ENCODE measurements around the gene TEX264. TPM values are rescaled to one million over a fixed set of nuclear protein-coding genes. Genes with fewer than 3 reads are reported as not detected.

The TEX264 gene
- total RNA-seq, 1 donor from 2014 or later, result 23.8 TPM

GRCh38 chr3:51670053-51670822, 814 bp upstream of the TEX264 start:
- peak overlapping the region; percentile 81 for H3K4me3 Mint-ChIP-seq (ENCODE audit: unreplicated experiment)
- H3K36me3 Mint-ChIP-seq (ENCODE audit: low read depth, unreplicated experiment), result peaks cover 5% of the 10 kb centered on the region
- peak overlapping the region; percentile 70 for H3K27ac Mint-ChIP-seq (ENCODE audit: unreplicated experiment)
- DNase-seq (ENCODE audit: low spot score), result no peak
- TF ChIP-seq, protein P1, sequence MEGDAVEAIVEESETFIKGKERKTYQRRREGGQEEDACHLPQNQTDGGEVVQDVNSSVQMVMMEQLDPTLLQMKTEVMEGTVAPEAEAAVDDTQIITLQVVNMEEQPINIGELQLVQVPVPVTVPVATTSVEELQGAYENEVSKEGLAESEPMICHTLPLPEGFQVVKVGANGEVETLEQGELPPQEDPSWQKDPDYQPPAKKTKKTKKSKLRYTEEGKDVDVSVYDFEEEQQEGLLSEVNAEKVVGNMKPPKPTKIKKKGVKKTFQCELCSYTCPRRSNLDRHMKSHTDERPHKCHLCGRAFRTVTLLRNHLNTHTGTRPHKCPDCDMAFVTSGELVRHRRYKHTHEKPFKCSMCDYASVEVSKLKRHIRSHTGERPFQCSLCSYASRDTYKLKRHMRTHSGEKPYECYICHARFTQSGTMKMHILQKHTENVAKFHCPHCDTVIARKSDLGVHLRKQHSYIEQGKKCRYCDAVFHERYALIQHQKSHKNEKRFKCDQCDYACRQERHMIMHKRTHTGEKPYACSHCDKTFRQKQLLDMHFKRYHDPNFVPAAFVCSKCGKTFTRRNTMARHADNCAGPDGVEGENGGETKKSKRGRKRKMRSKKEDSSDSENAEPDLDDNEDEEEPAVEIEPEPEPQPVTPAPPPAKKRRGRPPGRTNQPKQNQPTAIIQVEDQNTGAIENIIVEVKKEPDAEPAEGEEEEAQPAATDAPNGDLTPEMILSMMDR (IDR thresholded peaks at IDR 0.05; ENCODE audit: unreplicated experiment), result no peak
- peaks cover 23% of the 10 kb centered on the region for H3K27me3 Mint-ChIP-seq (ENCODE audit: unreplicated experiment)
- H3K4me1 Mint-ChIP-seq (ENCODE audit: unreplicated experiment), result peaks cover 50% of the 10 kb centered on the region
- no peaks in the 10 kb centered on the region for H3K9me3 Mint-ChIP-seq (ENCODE audit: unreplicated experiment)

DNA sequence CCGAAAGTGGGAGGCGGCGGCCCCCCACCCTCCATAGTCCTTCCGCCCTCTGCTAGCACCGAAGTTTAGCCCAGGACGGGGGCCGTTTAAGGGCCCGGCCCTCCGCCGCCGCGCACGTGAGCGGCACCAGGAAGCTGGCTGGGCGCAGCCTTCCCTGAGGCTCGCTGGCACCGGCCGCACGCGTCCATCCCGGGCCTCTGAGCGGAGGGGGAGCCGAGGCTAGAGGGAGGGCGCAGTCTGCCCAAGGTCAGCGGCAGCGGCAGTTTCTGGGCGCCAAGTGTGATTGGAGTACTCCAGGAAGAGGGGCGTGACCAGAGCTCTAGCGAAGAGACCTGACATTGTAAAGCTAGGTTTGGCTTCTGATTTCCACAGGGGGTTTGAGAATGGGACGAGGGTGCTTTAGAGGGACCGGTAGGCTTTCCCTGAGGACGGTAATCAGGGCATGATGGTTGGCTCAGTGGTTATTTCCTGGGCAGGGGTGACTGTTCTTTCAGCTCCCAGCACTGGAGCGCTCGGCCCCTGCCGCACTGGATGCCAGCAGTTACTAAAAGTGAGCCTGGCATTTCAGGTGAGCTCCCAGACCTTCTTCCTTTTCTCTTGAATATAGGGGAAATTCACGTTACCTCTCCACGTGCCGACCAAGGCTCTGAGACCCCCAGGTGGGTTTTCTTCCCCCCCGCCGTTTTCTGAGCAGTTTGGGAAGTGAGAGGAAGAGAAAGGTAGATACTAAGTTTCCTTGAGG, 853 bp downstream of the TEX264 start:
- Mint-ChIP-seq H3K27ac (ENCODE audit: unreplicated experiment) (peak overlapping the region; percentile 24), H3K36me3 (ENCODE audit: low read depth, unreplicated experiment) (peaks cover 13% of the 10 kb centered on the region), H3K9me3 (ENCODE audit: unreplicated experiment) (no peaks in the 10 kb centered on the region), H3K4me3 (ENCODE audit: unreplicated experiment) (peak overlapping the region; percentile 84), H3K4me1 (ENCODE audit: unreplicated experiment) (peaks cover 44% of the 10 kb centered on the region), H3K27me3 (ENCODE audit: unreplicated experiment) (peaks cover 23% of the 10 kb centered on the region)
- TF ChIP-seq, protein P1 (IDR thresholded peaks at IDR 0.05; ENCODE audit: unreplicated experiment), result no peak
- peak; percentile 56 for DNase-seq (ENCODE audit: low spot score)

GRCh38 chr3:51673181-51673801, 2.2 kb downstream of the TEX264 start:
- DNase-seq (ENCODE audit: low spot score), result no peak
- Mint-ChIP-seq H3K4me3 (ENCODE audit: unreplicated experiment) (peak overlapping the region; percentile 13), H3K9me3 (ENCODE audit: unreplicated experiment) (no peaks in the 10 kb centered on the region), H3K4me1 (ENCODE audit: unreplicated experiment) (peaks cover 38% of the 10 kb centered on the region), H3K27me3 (ENCODE audit: unreplicated experiment) (peaks cover 18% of the 10 kb centered on the region), H3K36me3 (ENCODE audit: low read depth, unreplicated experiment) (peaks cover 13% of the 10 kb centered on the region), H3K27ac (ENCODE audit: unreplicated experiment) (peak overlapping the region; percentile 72)
- TF ChIP-seq, protein P1 (IDR thresholded peaks at IDR 0.05; ENCODE audit: unreplicated experiment), result no peak

DNA sequence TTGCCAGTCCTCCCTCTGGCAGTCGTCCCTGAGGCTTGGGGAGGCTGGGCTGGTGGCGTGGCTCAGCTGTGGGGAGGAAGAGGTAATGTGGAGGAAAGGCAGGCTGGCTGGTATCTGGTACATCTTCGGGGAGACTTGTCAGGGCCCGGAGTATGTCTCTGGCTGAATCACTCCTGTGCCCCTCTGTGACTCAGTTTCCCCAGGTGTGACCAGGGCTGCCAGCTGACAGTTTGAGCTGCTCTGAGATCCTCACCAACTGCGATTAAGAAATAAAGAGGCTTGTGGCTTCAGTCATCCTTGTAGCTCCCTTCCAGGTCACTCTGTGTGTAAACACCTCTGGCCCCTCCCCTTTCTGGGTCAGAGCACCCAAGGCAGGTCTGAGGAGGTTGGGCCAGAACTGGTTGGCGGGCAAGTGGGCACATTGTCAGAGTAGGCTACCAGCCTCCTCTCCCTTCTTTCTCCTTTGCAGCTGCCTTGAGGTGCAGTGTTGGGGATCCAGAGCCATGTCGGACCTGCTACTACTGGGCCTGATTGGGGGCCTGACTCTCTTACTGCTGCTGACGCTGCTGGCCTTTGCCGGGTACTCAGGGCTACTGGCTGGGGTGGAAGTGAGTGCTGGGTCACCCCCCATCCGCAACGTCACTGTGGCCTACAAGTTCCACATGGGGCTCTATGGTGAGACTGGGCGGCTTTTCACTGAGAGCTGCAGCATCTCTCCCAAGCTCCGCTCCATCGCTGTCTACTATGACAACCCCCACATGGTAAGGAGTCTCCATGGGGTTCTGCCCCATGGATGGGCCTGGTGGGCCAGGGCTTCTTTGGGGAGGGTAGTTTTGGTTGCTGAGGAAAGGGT, 3.0 kb downstream of the TEX264 start:
- H3K4me1 Mint-ChIP-seq (ENCODE audit: unreplicated experiment), result peaks cover 31% of the 10 kb centered on the region
- TF ChIP-seq, protein P1 (IDR thresholded peaks at IDR 0.05; ENCODE audit: unreplicated experiment), result no peak
- peak overlapping the region; percentile 72 for H3K27ac Mint-ChIP-seq (ENCODE audit: unreplicated experiment)
- H3K36me3 Mint-ChIP-seq (ENCODE audit: low read depth, unreplicated experiment), result peaks cover 13% of the 10 kb centered on the region
- DNase-seq (ENCODE audit: low spot score), result no peak
- no peaks in the 10 kb centered on the region for H3K9me3 Mint-ChIP-seq (ENCODE audit: unreplicated experiment)
- peaks cover 15% of the 10 kb centered on the region for H3K27me3 Mint-ChIP-seq (ENCODE audit: unreplicated experiment)
- H3K4me3 Mint-ChIP-seq (ENCODE audit: unreplicated experiment), result no peak overlapping the region
